Measurements from ENCODE around the gene CDHR3. TPM values are rescaled to one million over a fixed set of nuclear protein-coding genes. Genes with fewer than 3 reads are reported as not detected.
A peak's percentile ranks its signal among the peaks of the same experiment; 100 is the strongest.

CDHR3 gene
- total and polyA plus RNA-seq, 2 donors (not counting 1 experiment from before 2014, with no cell fraction given), result 5.1 to 9.4 TPM

- Histone ChIP-seq H3K9ac (ENCODE audit: insufficient read depth, low read length) (no peak overlapping the region), H3K4me3 (replicated peaks in 1 of 4; ENCODE audit: control extremely low read depth in 1 of 4, insufficient read depth in 1 of 4, low read depth in 3 of 4, low read length in 4 of 4) (no peak overlapping the region), H4K20me1 (ENCODE audit: control insufficient read depth, extremely low read depth, insufficient read depth, low read length) (no peaks in the 10 kb centered on the region), H3K27me3 (ENCODE audit: control insufficient read depth, insufficient read depth, low read length) (peaks cover under 1% of the 10 kb centered on the region), H3K36me3 (ENCODE audit: control insufficient read depth, insufficient read depth, low read length) (no peaks in the 10 kb centered on the region), H3K4me1 (ENCODE audit: control insufficient read depth, extremely low read depth, insufficient read depth, low read length) (peaks cover 14% of the 10 kb centered on the region), H3K9me3 (ENCODE audit: control insufficient read depth, insufficient read depth, low read depth, low read length) (no peaks in the 10 kb centered on the region), H2AFZ (ENCODE audit: low read length) (no peak overlapping the region), H3K79me2 (ENCODE audit: control insufficient read depth, insufficient read depth, low read length) (no peaks in the 10 kb centered on the region), H3K4me2 (ENCODE audit: extremely low read depth, insufficient read depth, low read length) (no peak overlapping the region), H3K27ac (ENCODE audit: insufficient read depth, low read length) (no peak overlapping the region)
- no peak for DNase-seq (ENCODE audit: low read depth in 2 of 2)
- no peak for TF ChIP-seq EZH2 (IDR thresholded peaks at IDR 0.05; ENCODE audit: low read length, missing control alignments)
- TF ChIP-seq CTCF (conservative IDR thresholded peaks at IDR 0.05 in 1 of 2, IDR thresholded peaks at IDR 0.05 in 1 of 2; ENCODE audit: low read depth in 1 of 2, low read length in 2 of 2), result no peak
These were observed 75.9 kb downstream of the CDHR3 start for GRCh38 chr7:106038916-106039315.

- H3K27me3 ChIP-seq (ENCODE audit: control insufficient read depth, insufficient read depth, low read length), result peaks cover 7% of the 10 kb centered on the region
- no peak overlapping the region for H3K9ac ChIP-seq (ENCODE audit: insufficient read depth, low read length)
- H2AFZ ChIP-seq (ENCODE audit: low read length), result no peak overlapping the region
- peaks cover 15% of the 10 kb centered on the region for H3K4me1 ChIP-seq (ENCODE audit: control insufficient read depth, extremely low read depth, insufficient read depth, low read length)
- H3K27ac ChIP-seq (ENCODE audit: insufficient read depth, low read length), result peak overlapping the region; percentile 40
- no peak overlapping the region for H3K4me3 ChIP-seq (replicated peaks in 1 of 4; ENCODE audit: control extremely low read depth in 1 of 4, insufficient read depth in 1 of 4, low read depth in 3 of 4, low read length in 4 of 4)
- no peaks in the 10 kb centered on the region for H3K9me3 ChIP-seq (ENCODE audit: control insufficient read depth, insufficient read depth, low read depth, low read length)
- peak overlapping the region; percentile 38 for H3K4me2 ChIP-seq (ENCODE audit: extremely low read depth, insufficient read depth, low read length)
- no peaks in the 10 kb centered on the region for H3K79me2 ChIP-seq (ENCODE audit: control insufficient read depth, insufficient read depth, low read length)
- no peak for TF ChIP-seq EZH2 (IDR thresholded peaks at IDR 0.05; ENCODE audit: low read length, missing control alignments)
- TF ChIP-seq CTCF (conservative IDR thresholded peaks at IDR 0.05 in 1 of 2, IDR thresholded peaks at IDR 0.05 in 1 of 2; ENCODE audit: low read depth in 1 of 2, low read length in 2 of 2), result peak; percentile 23 to 48
- no peaks in the 10 kb centered on the region for H3K36me3 ChIP-seq (ENCODE audit: control insufficient read depth, insufficient read depth, low read length)
- no peaks in the 10 kb centered on the region for H4K20me1 ChIP-seq (ENCODE audit: control insufficient read depth, extremely low read depth, insufficient read depth, low read length)
- DNase-seq (ENCODE audit: low read depth in 2 of 2), result peak; percentile 78 to 96
These were observed 76.5 kb downstream of the CDHR3 start for GRCh38 chr7:106039486-106040060.

- no peak overlapping the region for H3K4me3 ChIP-seq (replicated peaks in 1 of 4; ENCODE audit: control extremely low read depth in 1 of 4, insufficient read depth in 1 of 4, low read depth in 3 of 4, low read length in 4 of 4)
- no peaks in the 10 kb centered on the region for H3K9me3 ChIP-seq (ENCODE audit: control insufficient read depth, insufficient read depth, low read depth, low read length)
- no peaks in the 10 kb centered on the region for H3K79me2 ChIP-seq (ENCODE audit: control insufficient read depth, insufficient read depth, low read length)
- H3K4me1 ChIP-seq (ENCODE audit: control insufficient read depth, extremely low read depth, insufficient read depth, low read length), result peaks cover 19% of the 10 kb centered on the region
- peaks cover 13% of the 10 kb centered on the region for H3K27me3 ChIP-seq (ENCODE audit: control insufficient read depth, insufficient read depth, low read length)
- no peak overlapping the region for H3K4me2 ChIP-seq (ENCODE audit: extremely low read depth, insufficient read depth, low read length)
- H3K9ac ChIP-seq (ENCODE audit: insufficient read depth, low read length), result no peak overlapping the region
- H4K20me1 ChIP-seq (ENCODE audit: control insufficient read depth, extremely low read depth, insufficient read depth, low read length), result no peaks in the 10 kb centered on the region
- H3K36me3 ChIP-seq (ENCODE audit: control insufficient read depth, insufficient read depth, low read length), result no peaks in the 10 kb centered on the region
- H3K27ac ChIP-seq (ENCODE audit: insufficient read depth, low read length), result no peak overlapping the region
- H2AFZ ChIP-seq (ENCODE audit: low read length), result no peak overlapping the region
- peak in 1 of 2 donors; percentile 34 for DNase-seq (ENCODE audit: low read depth in 2 of 2)
- TF ChIP-seq EZH2 (IDR thresholded peaks at IDR 0.05; ENCODE audit: low read length, missing control alignments) (no peak), CTCF (conservative IDR thresholded peaks at IDR 0.05 in 1 of 2, IDR thresholded peaks at IDR 0.05 in 1 of 2; ENCODE audit: low read depth in 1 of 2, low read length in 2 of 2) (peak; percentile 54 to 58)
These were observed 78.2 kb downstream of the CDHR3 start for GRCh38 chr7:106041140-106041717.

Measured in fibroblast of lung (primary cell).